DND-41 (cell line): ENCODE results near the gene HIVEP1.

Source experiments
- ATAC-seq: fragments of 200-7000 bp; cut with Tn5 transposase; 3 replicates; pipeline ENCODE4 v1.9.1; 2021; ENCODE audit warnings: low read depth; ENCODE audit not compliant: insufficient read depth
- DNase-seq: peaks from one replicate; pipeline ENCODE4 v3.0.0-alpha.2; 2020
- H2AFZ ChIP-seq: 2 replicates; pipeline ENCODE4 v1.6.0; 2012; ENCODE audit warnings: low read depth, low read length
- H3K27ac ChIP-seq: 2 replicates; pipeline ENCODE4 v1.5.1; 2012; ENCODE audit warnings: low read length, inconsistent platforms
- H3K27me3 ChIP-seq: fragments of 200-600 bp; sonication (generic); 2 replicates; pipeline ENCODE4 v1.6.0; 2012; ENCODE audit warnings: low read length, mild to moderate bottlenecking, inconsistent platforms; ENCODE audit not compliant: insufficient read depth, poor library complexity
- H3K36me3 ChIP-seq: 2 replicates; pipeline ENCODE4 v1.5.1; 2012; ENCODE audit warnings: low read length, inconsistent platforms; ENCODE audit not compliant: insufficient read depth
- H3K4me1 ChIP-seq: 2 replicates; pipeline ENCODE4 v1.5.1; 2012; ENCODE audit warnings: mild to moderate bottlenecking, low read length; ENCODE audit not compliant: insufficient read depth
- H3K4me2 ChIP-seq: 2 replicates; pipeline ENCODE4 v1.6.0; 2012; ENCODE audit warnings: mild to moderate bottlenecking, moderate library complexity, low read length, inconsistent platforms; ENCODE audit not compliant: insufficient read depth
- H3K4me3 ChIP-seq, 2 experiments: fragments of 200-600 bp in 1 of 2; shearing (Covaris generic) in 1 of 2; 2 replicates each; pipeline ENCODE4 v1.5.1; 2012 to 2016; ENCODE audit warnings: inconsistent platforms in 2 of 2, low read length in 2 of 2, mild to moderate bottlenecking in 2 of 2, low read depth in 1 of 2, moderate library complexity in 1 of 2
- H3K79me2 ChIP-seq: 2 replicates; pipeline ENCODE4 v1.6.0; 2012; ENCODE audit warnings: low read length, inconsistent platforms; ENCODE audit not compliant: insufficient read depth
- H3K9ac ChIP-seq: 2 replicates; pipeline ENCODE4 v1.6.0; 2012; ENCODE audit warnings: low read depth, mild to moderate bottlenecking, inconsistent platforms, low read length, moderate library complexity
- H3K9me3 ChIP-seq: 2 replicates; pipeline ENCODE4 v1.5.1; 2012; ENCODE audit warnings: low read length, moderate library complexity, mild to moderate bottlenecking, inconsistent platforms; ENCODE audit not compliant: insufficient read depth, severe bottlenecking
- H4K20me1 ChIP-seq: 2 replicates; pipeline ENCODE4 v1.6.0; 2012; ENCODE audit warnings: low read length; ENCODE audit not compliant: insufficient read depth
- EZH2 ChIP-seq: IDR thresholded peaks from 3 replicates; pipeline ENCODE4 v1.6.1; 2012; ENCODE audit warnings: borderline replicate concordance, low read depth, mild to moderate bottlenecking, moderate library complexity, low read length, inconsistent platforms; ENCODE audit not compliant: severe bottlenecking
- TF ChIP-seq, protein P1 (sequence below): IDR thresholded peaks from 2 replicates; pipeline ENCODE4 v1.5.1; 2012; ENCODE audit warnings: borderline replicate concordance, low read length, moderate library complexity, mild to moderate bottlenecking; ENCODE audit not compliant: poor library complexity, severe bottlenecking; ENCODE audit errors: extremely low read depth

Gene HIVEP1

DNA sequence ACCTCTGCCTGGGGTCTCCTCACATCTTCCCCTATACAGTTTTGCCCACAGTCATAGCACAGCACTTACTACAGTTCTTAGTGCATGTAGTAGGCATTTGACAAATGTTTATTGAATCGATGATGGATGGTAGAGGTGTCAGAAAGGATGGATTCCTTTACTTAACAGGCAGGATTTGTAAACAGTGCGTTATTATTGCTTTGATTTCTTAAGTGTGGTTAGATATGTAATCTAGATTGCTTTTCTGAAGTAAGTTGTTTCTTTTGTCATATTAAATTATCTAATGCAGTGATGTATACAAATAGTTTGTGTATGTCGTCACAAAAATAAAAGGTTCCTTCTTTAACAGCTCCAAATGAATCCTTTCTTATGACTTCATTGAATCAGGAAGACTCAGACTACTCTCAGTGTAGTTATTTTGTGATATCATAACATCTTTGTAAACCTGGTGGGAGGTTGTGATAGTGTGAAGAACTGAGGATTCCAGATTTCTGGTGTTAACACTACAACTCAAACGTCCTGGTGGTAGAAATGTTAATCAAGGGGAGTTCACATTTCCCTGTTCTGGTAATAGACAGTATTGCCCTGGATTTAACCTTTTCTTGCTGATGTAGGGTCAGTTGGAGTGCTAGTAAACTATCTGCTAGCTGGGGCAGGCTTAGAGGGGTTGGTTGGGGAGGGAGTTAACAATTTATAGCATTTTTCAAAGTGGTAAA lies 87.7 kb downstream of the HIVEP1 start:
- H3K4me3 ChIP-seq = no peak overlapping the region
- TF ChIP-seq EZH2 = no peak
- TF ChIP-seq, protein P1, sequence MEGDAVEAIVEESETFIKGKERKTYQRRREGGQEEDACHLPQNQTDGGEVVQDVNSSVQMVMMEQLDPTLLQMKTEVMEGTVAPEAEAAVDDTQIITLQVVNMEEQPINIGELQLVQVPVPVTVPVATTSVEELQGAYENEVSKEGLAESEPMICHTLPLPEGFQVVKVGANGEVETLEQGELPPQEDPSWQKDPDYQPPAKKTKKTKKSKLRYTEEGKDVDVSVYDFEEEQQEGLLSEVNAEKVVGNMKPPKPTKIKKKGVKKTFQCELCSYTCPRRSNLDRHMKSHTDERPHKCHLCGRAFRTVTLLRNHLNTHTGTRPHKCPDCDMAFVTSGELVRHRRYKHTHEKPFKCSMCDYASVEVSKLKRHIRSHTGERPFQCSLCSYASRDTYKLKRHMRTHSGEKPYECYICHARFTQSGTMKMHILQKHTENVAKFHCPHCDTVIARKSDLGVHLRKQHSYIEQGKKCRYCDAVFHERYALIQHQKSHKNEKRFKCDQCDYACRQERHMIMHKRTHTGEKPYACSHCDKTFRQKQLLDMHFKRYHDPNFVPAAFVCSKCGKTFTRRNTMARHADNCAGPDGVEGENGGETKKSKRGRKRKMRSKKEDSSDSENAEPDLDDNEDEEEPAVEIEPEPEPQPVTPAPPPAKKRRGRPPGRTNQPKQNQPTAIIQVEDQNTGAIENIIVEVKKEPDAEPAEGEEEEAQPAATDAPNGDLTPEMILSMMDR = no peak
- DNase-seq = no peak
- H2AFZ ChIP-seq = no peak overlapping the region
- H3K79me2 ChIP-seq = no peaks in the 10 kb centered on the region
- H3K4me2 ChIP-seq = no peak overlapping the region
- no peak overlapping the region for H3K27ac ChIP-seq
- no peaks in the 10 kb centered on the region for H3K9me3 ChIP-seq
- H3K36me3 ChIP-seq = no peaks in the 10 kb centered on the region
- no peaks in the 10 kb centered on the region for H3K4me1 ChIP-seq
- H3K9ac ChIP-seq = no peak overlapping the region
- no peaks in the 10 kb centered on the region for H4K20me1 ChIP-seq
- no peaks in the 10 kb centered on the region for H3K27me3 ChIP-seq
- no peak for ATAC-seq

DNA sequence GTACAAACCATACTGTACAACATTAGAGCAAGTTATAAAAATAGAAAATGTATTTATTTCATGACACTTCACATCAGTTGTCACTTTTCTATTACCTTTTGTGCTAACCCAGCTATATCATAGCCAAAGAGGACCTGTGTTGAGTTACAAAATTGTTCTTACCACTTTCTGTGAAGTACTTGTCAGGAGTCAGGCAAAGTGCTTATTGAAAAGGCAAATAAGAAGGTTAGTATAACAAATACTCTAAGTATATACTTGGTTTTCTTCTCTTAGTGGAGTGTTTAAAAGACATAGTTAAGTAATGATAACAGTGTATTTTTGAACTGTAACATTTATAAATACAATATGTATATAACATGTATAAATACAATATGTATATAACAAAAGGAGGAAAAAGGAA lies 88.9 kb downstream of the HIVEP1 start:
- no peak overlapping the region for H3K9ac ChIP-seq
- ATAC-seq (no peak), DNase-seq (no peak)
- no peaks in the 10 kb centered on the region for H3K4me1 ChIP-seq
- H2AFZ ChIP-seq = no peak overlapping the region
- H4K20me1 ChIP-seq = no peaks in the 10 kb centered on the region
- H3K27ac ChIP-seq = no peak overlapping the region
- H3K79me2 ChIP-seq = no peaks in the 10 kb centered on the region
- H3K4me2 ChIP-seq = no peak overlapping the region
- H3K9me3 ChIP-seq = no peaks in the 10 kb centered on the region
- no peaks in the 10 kb centered on the region for H3K36me3 ChIP-seq
- H3K27me3 ChIP-seq = no peaks in the 10 kb centered on the region
- TF ChIP-seq, protein P1 = no peak
- TF ChIP-seq EZH2 = no peak
- no peak overlapping the region for H3K4me3 ChIP-seq

DNA sequence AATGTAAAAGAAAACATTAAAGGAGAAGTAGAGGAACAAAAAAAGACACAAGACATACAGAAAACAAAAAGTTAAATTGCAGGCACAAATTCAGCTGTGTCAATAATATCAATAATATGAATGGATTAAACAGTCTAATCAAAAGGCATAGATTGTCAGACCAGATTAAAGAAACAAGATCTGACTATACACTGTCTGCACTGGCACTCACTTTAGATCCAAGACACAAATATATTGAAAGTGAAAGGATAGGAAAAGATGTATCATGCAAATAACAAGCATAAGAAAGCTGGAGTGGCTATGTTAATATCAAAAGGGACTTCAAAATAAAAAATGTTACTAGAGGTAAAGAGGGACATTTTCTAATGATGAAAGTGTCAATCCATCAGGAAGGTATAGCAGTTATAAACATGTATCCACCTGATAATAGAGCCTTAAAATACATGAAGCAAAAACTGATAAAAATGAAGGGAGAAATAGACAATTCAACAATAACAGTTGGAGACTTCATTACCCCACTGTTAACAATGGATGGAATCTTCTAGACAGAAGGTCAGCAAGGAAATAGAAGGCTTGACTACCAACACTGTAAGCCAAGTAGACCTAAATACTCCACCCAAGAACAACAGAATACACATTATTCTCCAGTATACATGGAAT lies 89.7 kb downstream of the HIVEP1 start:
- H2AFZ ChIP-seq = no peak overlapping the region
- H3K4me1 ChIP-seq = no peaks in the 10 kb centered on the region
- no peaks in the 10 kb centered on the region for H3K9me3 ChIP-seq
- ATAC-seq (no peak), DNase-seq (no peak)
- no peaks in the 10 kb centered on the region for H3K79me2 ChIP-seq
- H3K4me3 ChIP-seq = no peak overlapping the region
- no peak for TF ChIP-seq EZH2
- TF ChIP-seq, protein P1 = no peak
- H3K27ac ChIP-seq = no peak overlapping the region
- no peaks in the 10 kb centered on the region for H4K20me1 ChIP-seq
- H3K27me3 ChIP-seq = no peaks in the 10 kb centered on the region
- H3K9ac ChIP-seq = no peak overlapping the region
- H3K36me3 ChIP-seq = no peaks in the 10 kb centered on the region
- H3K4me2 ChIP-seq = no peak overlapping the region
